ENCODE data around the gene GLIS1.

GLIS1 gene

DNA sequence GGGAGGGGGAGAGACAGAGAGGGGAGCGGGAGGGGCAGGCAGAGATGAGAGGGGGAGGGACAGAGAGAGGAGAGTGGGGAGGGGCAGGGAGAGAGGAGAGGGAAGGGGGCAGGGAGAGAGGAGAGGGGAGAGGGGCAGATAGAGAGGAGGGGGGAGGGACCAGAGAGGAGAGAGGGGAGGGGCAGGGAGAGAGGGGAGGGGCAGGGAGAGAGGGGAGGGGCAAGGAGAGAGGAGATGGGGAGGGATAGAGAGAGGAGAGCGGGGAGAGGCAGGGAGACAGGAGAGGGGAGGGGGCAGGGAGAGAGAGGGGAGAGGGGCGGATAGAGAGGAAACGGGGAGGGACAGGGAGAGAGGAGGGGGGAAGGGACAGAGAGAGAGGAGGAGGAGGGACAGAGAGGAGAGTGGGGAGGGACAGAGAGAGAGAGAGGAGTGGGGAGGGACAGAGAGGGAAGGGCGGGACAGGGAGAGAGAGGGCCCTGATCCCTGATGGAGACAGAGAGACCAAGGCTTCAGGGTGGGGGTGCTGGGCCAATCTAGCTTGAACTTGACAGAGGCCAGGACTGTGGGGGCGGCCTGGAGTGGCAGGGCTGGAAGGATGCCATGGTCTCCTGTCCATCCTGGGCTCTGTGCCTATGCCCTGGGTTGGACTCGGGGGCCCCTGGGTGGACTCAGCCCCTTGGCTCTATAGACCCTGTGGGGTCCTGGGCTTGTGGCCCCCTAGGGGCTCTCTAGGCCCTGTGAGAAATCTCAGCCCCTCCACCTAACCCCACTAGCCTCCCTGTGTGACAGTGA is 236.1 kb downstream of the GLIS1 start:
- no peak for DNase-seq

DNA sequence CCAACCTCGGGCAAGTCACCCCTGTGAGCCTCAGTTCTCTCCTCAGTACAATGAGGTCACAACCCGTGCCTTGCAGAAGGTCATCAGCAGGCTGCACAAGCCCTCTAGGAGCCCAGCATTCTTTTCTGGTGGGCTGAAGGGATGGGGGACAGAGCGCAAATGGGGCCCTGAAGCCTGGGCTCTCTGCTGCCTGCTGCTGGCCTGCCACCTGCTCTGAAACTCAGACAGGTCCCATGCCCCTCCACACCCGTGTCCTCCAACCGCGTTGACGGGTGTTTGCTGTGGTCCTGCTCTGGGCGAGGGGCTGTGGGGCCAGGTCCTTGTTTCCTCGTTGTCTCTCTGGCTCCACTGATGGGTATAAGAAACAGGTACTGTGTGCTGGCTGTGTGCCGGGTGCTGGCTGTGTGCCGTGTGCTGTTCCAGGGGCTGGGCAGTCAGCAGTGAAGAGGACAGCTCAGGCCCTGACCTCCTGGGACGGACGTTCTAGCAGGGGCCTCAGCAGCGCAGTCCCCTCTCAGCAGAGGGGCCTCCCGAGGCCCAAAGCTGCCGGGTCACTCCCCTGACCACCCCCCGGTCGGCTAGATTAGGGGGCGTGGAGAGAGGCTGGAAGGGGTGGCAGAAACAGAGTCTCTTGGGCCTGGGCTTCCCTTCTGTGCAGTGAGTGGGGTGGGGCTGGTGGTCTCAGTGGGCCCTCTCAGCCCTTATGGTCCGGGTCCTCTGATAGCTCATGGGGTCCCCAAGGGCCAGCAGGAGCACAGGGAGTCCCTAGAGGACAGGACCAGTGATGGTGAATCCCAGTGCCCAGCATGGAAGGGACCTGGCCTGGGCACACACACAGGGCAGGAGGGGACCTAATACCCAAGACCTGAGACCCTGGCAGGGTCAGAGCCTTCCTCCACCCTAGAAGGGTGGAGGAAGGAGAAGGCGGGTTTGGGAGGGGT is 237.6 kb downstream of the GLIS1 start:
- no peak for DNase-seq

DNA sequence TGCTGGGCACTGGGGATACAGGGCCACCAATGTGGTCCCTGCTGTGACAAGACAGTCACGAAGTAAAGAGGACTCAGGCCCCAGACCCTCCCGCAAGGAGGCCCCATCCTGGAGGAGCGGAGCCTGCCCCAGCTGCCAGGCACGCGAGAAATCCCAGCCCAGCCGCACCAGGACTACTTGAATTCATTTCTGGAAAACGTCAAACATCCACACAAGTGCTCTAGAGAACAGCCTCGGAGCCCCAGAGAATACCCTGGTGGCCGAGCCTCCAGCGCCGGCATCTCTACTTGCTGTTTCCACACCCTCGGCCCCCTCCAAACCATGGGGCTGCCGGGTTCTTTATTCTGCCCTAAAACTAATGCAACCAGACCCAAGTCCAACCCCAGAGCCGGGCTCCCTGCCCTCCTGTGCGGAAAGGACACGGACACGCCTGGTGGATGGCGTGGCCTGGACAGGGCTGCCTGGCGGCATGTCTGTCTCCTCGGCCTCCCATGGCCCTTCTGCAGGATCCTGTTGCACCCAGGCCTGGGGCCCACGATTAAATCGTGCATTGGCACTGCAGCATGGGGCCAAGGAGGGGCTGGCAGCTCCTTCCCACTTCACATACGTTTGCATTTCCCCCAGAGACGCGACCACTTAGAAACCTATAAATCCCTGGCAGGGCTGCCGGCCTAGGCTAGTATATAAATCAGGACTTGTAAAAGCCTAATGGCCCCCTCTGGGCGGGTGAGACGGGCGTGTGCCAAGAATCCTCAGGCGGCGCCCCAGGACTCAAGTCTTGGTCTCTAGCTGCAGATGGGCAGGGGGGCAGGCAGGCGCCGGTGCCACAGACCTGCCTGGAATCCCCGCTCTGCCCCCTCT is 238.5 kb downstream of the GLIS1 start:
- DNase-seq, result no peak

DNA sequence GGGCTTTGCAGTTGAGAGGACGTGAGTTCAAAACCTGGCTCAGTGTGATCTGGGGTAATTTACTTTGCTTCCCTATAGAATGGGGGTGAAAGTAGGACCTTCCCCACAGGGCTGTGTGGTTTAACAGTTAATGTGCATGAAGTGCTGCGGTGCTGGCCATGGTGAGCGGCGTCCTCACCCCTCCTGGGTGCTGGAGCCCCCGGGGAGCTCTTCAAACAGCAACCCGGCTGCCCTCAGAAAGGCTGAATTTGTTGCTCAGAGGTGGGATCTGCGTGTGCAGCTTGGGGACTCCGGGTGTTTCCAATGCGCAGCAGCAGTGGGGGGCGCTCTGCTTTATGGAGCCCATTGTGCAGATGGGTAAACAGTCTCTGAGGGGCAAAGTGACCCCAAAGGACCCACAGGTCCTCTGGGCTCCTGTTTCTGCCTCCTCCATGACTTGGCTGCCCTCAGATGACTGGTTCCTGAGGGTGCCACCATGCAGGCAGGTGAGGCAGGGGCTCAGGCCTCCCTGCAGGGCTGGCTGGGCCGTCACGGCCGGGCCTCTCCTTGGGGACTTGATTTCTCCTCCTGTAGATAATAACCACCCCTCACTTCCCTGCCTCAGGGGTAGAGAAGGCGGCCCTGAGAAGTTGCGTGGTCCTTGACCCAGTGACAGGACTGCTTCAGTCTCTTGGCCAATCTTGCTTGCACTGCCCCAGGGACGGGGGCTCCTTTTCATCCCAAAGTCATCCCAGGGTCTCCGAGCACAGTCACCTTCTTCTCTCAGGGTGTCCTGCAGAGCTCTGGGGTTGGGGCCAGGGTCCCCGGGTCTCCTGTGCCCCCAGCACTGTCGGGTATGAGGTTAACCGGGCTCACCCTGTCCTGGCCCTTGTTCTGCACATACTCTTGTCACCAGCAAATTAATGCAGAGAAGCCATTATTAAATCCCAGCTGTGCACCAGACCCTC is 239.4 kb downstream of the GLIS1 start:
- DNase-seq, result no peak

DNA sequence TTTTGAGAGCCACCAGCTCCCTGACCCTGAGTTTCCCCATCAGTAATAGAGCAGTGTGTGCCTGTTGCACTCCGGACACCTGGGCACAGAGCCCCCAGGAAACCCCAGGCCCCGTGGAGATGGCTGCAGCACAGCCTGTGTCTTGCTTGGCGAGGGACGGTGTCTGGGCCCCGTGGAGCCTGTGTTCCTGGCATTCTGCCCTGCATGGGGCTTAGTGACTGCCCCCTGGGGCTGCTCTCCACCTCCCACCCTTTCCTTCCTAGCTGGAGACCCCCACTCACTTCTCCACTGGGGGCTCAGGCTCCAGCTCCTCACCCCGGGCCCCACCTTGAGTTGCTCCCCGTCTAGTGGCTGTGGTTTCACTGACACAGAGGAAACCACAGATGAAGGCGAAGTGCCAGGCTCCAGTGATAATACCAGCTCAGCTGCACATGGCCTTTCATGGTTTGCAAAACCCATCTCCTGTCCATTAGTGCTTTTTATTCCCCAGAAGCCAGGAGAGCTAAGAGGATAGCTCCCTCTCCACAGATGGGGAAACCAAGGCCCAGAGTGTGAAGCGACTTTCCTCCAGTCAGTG is 240.3 kb downstream of the GLIS1 start:
- DNase-seq, result peak; percentile 22

DNA sequence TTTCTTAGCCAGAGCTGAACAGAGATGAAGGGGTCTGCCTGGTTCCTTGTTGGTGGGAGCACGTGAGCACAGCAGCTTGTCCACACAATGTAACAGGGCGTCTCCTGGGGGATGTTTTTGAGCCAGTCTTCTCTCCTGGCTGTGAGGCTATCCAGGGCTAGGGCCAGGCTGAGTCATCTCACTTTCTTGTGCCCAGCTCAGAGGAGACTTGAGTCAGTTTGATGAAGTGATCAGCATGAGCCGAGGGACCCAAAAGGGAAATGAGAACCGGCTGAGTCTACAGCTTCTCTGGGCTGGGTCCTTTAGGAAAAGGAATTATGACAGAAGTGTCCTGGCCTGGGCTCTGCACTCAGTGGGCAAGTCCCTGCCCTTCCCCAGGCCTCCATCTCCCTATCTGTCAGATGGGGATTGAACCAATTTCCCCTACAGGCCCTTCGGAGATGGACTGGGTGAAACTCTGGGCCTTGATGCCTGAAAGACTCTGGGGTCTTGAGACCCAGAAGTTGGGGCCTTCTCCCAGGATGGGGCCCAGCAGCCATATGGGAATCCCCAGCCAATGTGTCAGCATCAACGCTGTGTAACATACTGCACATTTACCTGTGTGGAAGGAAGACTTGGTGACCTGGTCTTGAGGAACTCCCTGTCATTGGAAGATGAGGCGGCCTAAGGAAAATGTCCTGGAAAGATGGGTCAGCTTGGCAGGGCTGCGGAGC is 243.2 kb downstream of the GLIS1 start:
- no peak for DNase-seq

DNA sequence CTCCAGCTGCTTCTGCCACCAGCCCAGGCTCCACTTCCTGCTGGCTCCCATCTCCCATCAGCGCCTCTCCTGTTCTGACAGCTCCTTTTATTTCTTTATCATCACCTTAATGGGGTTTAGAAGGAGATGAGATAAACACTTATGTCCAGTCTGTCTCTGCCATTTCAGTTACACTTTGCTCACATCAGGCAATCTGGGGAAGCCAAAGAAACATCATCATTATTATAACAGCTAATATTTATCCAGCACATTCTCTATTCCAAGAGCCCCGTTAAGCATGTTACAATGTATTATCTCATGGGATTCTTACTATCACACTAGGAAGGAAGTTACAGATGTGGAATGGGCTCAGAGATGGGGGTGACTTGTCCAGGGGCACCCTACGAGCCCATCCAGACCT is 248.6 kb downstream of the GLIS1 start:
- no peak for DNase-seq

DNA sequence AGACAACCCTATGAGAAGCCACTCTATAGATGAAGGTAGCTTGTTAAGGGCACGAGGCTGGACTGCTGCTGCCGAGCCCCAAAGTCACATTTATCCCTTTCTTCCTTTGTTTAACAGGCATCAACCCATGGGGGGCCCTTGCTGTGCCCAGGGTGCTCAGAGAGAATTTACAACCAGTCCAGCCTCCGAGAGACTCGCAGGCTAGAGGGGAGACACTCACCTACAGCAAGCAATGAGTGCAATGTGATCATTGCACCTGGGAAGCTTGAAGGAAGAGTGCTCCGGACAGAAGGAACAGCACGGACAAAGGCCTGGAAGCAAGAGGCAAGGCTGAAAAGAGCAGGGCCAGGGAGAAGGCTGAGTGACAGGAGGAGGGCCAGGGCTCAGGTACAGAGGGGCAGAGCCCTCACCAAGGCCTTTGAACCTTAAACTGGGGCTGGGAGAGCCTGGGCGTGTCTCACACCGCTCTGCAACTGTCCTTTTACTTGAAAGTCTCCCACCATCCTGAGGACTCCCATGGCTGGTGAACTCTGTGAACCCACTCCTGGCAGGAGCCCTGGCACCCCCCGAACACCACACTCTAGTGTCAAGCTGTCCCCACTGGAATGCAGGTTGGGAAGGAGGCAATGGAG is 252.5 kb downstream of the GLIS1 start:
- no peak for DNase-seq

DNA sequence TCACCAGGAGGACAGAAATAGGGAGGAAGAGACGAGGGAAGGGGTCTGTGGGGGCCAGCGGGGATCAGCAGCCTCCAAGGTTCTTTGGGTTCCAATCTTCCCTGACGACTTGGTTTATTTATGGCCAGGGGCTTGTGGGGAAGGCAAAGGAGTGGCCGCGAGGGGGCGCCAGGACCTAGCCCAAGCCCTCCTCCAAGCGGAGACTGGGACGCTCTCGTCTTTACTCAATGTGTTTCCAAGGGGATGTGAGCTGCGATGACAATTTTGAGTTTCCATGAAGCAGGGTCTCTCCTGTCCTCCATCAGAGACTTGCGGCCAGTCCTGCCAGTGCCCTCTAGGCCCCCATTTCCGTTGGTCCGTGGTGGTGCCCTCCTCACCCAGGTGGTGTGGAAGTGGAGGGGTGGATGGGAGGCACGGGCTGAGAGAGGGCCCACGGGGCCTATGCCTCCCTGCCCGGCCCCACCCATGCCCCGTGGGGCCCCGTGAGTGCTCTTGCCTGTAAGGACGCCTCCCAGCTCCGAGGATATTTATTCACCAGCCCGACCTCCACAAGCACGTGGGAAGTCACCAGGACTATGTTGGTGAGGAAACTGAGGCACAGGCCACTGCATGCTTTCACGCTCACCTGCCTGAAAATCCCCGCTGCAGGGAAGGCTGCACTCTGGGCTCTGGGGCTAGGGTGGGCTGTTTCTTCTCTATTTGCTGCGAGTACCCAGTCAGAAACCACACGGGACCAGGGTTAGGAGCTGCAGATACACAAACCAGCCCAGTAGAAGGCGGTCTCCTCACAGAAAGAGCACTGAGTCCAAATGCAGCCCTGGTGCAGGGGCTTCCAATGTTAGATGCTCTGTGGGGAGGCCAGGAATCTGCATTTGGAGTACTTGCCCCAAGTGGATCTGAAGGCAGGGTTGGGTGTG is 253.2 kb downstream of the GLIS1 start:
- peak; percentile 74 for DNase-seq

DNA sequence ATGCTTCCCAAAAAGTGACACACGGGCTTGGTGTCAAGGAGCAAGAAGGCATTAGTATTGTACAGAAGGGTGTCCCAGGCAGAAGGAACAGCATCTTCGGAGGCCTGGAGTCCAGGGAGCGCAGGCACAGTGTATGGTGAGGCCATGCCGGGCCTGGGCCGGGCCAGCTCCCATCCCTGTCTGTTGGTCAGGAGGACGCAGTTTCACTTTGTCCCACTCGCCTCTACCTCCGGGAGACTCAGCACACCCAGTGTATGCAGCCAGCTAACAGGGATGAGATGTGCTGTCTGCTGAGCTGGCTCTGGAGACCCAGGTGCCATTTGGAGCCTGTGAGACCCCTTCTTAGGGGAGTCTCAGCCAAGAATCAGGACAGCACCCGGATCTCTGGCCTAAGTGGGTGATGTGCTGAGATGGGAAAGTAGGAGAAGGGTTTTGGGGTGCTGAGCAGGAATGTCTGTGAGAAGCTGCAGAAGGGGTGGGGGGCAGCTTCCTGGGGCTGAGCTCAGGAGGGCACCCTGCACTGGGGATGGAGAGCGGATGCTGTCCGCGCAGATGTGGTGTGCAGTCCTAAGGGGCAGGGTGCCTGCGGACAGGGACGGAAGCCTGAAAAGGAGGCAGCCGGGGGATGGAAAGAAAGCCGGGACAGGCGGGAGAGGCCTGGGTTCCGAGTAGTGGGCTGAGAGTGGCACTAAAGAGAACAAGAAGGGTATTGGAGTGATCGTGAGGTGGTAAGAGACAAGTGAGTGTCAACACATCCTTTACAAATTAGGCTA is 254.1 kb downstream of the GLIS1 start:
- no peak for DNase-seq

DNA sequence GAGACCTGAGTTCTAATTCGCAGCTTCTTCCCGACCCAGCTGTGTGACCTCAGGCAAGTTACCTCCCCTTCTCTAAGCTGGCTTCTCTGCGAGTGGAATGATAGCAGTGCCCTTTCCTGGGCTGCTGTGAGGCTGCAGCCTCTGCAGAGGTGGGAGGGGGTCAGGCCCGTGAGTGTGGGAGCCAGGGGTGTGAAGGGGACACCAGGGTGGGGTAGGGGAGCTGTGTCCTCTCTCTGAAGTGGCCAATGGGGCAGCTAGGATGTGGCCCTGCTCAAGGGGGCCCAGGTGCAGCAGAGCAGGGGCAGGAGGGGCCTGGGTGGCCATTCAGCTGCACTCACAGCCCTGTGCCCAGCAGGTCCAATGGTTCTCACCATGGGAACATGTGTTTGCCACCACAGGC is 255.3 kb downstream of the GLIS1 start:
- DNase-seq, result no peak

DNA sequence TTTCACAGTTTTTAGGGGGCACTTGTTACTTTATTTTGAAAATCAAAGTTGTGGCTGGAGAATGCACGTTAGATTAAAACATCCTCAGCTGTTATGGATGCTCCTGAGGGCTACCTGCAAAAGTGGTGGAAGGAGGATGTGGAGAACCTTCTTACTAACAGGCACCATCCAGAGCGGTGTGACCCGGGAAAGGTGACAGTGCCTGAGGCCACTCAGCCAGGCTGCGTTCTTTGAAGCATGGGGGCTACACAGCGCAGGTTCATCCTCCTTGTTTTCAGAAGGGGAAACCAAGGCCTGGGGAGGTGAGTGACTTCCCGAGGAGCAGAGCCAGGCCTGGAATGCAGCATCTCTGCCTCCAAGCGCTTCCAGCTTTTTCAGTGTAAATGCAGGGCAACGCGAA is 255.8 kb downstream of the GLIS1 start:
- DNase-seq, result no peak

DNA sequence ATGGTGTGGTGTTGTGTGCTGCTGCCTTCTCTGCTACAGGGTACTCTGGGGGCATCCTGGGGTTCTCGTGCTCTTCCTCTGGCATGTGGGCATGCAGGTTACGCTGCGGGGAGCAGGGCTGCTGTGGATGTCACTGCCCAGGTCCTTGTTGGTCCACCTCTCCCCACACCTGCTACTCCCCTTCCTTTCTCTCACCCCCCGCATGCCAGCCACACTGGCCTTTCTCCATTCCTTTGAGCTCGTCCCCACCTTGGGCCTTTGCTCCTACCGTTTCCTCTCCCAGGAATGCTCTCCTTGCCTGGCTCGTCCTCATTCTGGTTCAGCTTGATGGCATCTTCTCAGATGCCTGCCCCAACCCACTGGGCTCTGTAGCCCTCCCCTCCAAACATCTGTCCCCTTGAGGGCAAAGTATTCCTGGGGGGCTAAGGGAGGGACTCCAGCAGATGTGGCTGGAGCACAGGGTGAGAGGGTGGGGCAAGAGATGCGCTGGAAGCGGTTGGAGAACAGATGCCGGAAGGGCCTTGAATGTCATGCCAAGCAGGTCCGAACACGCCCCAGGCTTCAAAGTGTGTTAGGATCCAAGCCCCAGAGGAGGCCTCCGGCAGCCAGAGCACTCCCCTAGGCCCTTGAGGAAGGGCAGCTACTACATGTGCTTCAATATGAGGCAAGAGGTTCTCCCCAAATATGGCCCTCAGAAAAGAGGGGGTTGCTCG is 256.4 kb downstream of the GLIS1 start:
- DNase-seq, result no peak

DNA sequence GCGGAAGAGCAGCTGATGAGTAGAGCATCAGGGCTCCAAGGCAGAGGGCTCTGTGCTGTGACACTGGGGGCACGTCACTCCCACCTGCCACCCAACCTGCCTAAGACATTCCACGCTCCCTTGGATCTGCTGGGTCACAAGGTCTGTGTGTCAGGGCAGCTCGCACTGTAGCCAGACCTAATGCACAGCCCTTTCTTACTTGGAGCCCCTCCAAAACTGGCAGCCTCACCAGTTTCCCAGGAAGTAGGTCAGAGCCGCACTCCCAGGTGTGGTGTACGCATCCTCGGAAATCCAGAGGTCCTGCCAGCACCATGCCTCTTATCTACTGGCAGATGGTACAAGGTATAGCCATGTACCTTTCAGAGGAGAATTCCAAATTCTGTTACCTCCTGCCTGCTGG is 257.5 kb downstream of the GLIS1 start:
- DNase-seq, result no peak

DNA sequence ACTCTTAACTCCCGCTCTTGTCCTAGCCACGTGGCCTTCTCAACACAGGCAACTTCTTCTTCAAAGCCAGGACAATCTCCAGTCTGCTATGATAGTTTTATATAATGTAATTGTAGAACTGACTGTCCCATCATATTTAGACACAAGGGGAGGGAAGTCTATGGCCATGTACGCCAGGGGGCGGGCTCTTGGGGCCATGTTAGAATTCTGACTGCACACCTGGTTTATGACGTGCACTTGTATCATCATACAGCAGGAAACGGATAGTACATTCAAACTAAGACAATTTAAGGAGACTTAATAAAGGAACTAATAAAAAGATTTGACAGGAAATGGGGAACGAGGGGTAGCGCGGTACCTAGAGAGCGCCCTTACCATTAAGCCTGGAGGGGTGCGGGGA is 258.3 kb downstream of the GLIS1 start:
- no peak for DNase-seq

DNA sequence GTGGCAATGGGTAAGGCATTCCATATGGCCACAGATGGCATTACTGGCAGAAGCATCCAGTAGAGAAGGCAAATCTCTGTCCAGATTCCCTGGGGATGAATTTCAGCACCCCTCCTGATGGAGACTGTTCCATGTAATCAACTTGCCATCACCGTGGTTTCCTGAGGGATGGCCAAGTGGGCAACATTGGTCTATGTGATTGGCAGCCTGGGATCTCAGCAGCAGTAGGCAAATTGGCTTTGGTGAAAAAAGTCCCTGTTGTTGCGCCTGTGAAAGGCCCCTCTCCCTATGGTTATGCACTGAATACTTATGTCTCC is 260.5 kb downstream of the GLIS1 start:
- no peak for DNase-seq

DNA sequence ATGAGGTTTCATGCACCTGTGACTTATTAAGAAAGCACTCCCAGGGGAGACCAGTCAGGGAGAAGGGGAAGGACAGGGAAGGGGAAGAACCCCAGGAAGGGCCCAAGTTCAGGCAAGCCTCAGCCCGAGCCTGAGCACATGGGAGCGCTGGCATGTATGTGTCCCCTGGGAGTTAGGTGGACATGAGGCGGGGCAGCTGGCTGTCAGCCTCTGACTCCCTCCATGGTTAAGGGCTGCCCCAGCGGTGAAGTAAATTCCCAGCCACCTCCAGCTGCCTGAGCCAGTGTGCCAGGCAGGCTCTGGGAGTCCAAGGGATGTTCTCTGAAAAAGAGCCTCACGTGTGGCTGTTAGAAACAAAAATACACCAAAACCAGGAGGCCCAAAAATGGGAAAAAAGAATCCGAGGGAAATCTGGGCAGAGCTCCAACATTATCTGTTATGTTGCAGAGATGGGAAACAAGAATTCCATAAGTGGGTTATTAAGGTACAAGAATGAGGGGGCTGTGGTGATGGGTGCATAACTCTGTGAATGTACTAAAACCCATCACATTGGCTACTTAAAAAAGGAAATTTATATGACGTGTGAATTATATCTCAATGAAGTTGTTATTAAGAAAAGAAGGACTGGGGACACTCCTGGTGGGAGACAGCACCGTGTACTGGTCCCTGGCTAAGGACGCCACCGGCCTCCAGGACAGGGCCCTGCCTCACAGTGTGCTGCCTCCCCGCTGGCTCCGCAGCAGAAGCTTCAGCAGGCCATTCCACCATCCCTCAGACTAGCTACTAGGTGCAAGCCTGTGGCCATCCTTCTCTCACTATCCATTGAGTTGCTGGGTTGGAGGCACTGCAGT is 261.1 kb downstream of the GLIS1 start:
- no peak for DNase-seq
